Smooth muscle cell (in vitro differentiated cells): Measurements from ENCODE around the gene PDE7B. TPM values are rescaled to one million over a fixed set of nuclear protein-coding genes. Genes with fewer than 3 reads are reported as not detected.

Source experiments
- DNase-seq: peaks from one replicate; lab custom pipeline; 2025; ENCODE audit not compliant: unreplicated experiment; lab: John Stamatoyannopoulos, UW
- H2AFZ ChIP-seq: fragments of 200-600 bp; sonication (generic); 2 replicates; pipeline ENCODE4 v1.6.0; 2016; ENCODE audit warnings: antibody characterized with exemption, low read depth, mild to moderate bottlenecking
- H3F3A ChIP-seq: fragments of 200-600 bp; sonication (generic); 2 replicates; pipeline ENCODE4 v1.6.0; 2017; ENCODE audit warnings: antibody characterized with exemption, low read depth
- H3K27ac ChIP-seq: fragments of 200-600 bp; sonication (generic); 2 replicates; pipeline ENCODE4 v1.5.1; 2016; ENCODE audit warnings: low read depth, mild to moderate bottlenecking
- H3K27me3 ChIP-seq: fragments of 200-600 bp; sonication (generic); 2 replicates; pipeline ENCODE4 v1.6.1; 2016; ENCODE audit warnings: low read depth, mild to moderate bottlenecking
- H3K36me3 ChIP-seq: fragments of 200-600 bp; sonication (generic); 2 replicates; pipeline ENCODE4 v1.5.1; 2016; ENCODE audit warnings: low read depth
- H3K4me1 ChIP-seq: fragments of 200-600 bp; sonication (generic); 2 replicates; pipeline ENCODE4 v1.5.1; 2016; ENCODE audit warnings: low read depth
- H3K4me2 ChIP-seq: fragments of 200-600 bp; sonication (generic); 2 replicates; pipeline ENCODE4 v1.6.0; 2016; ENCODE audit warnings: mild to moderate bottlenecking
- H3K4me3 ChIP-seq: fragments of 200-600 bp; sonication (generic); 2 replicates; pipeline ENCODE4 v1.5.1; 2016; ENCODE audit warnings: mild to moderate bottlenecking
- H3K79me2 ChIP-seq: fragments of 200-600 bp; sonication (generic); 2 replicates; pipeline ENCODE4 v1.6.0; 2016; ENCODE audit warnings: low read depth, mild to moderate bottlenecking
- H3K9ac ChIP-seq: fragments of 200-600 bp; sonication (generic); 2 replicates; pipeline ENCODE4 v1.6.0; 2016; ENCODE audit warnings: low read depth
- H3K9me3 ChIP-seq: fragments of 200-600 bp; sonication (generic); replicated peaks from 2 replicates; pipeline ENCODE4 v1.5.1; 2016; ENCODE audit warnings: low read depth
- H4K20me1 ChIP-seq: fragments of 200-600 bp; sonication (generic); 2 replicates; pipeline ENCODE4 v1.6.0; 2016; ENCODE audit warnings: low read depth
- CTCF ChIP-seq: fragments of 200-600 bp; sonication (generic); IDR thresholded peaks from 2 replicates; pipeline ENCODE4 v1.5.1; 2017; ENCODE audit warnings: borderline replicate concordance, mild to moderate bottlenecking, antibody characterized with exemption; ENCODE audit not compliant: insufficient read depth, poor library complexity, severe bottlenecking
- WGBS: methylation state at CpG from one replicate; pipeline ENCODE4 v1.1.7; 2016; ENCODE audit warnings: low lambda C conversion rate; 5-methylcytosine and 5-hydroxymethylcytosine counted together
- polyA plus RNA-seq: library from polyadenylated mRNA; unstranded; fragments of >200 nt; fragmentation: Nextera tagmentation; extraction: Ambion mirVana; gene quantifications from 2 replicates; pipeline ENCODE4 v1.2.1, GENCODE V29; 2016
- total RNA-seq: library from RNA; depleted of rRNA; stranded (reverse); fragments of >200 nt; gene quantifications from 2 replicates; pipeline ENCODE4 v1.2.3, GENCODE V29; 2014

PDE7B gene
- total and polyA plus RNA-seq, 2 experiments from 2014 or later, result 23.5 to 36.9 TPM

GRCh38 chr6:135920689-135921088, 69.2 kb downstream of the PDE7B start:
- peaks cover 14% of the 10 kb centered on the region for H3F3A ChIP-seq
- H3K9me3 ChIP-seq, result no peaks in the 10 kb centered on the region
- H2AFZ ChIP-seq, result no peak overlapping the region
- H3K9ac ChIP-seq, result no peak overlapping the region
- H3K4me1 ChIP-seq, result peaks cover 10% of the 10 kb centered on the region
- peaks cover 4% of the 10 kb centered on the region for H3K79me2 ChIP-seq
- peak overlapping the region; percentile 83 for H3K27ac ChIP-seq
- no peak overlapping the region for H3K4me3 ChIP-seq
- H3K36me3 ChIP-seq, result no peaks in the 10 kb centered on the region
- no peaks in the 10 kb centered on the region for H4K20me1 ChIP-seq
- no peaks in the 10 kb centered on the region for H3K27me3 ChIP-seq
- DNase-seq, result no peak
- 89% methylated on average over 7 of the region's 7 CpGs for WGBS
- TF ChIP-seq CTCF, result no peak
- no peak overlapping the region for H3K4me2 ChIP-seq

GRCh38 chr6:135921188-135921587, 69.7 kb downstream of the PDE7B start:
- DNase-seq, result no peak
- no peak overlapping the region for H3K4me3 ChIP-seq
- H3K9ac ChIP-seq, result no peak overlapping the region
- H3F3A ChIP-seq, result peaks cover 14% of the 10 kb centered on the region
- H3K79me2 ChIP-seq, result peaks cover 4% of the 10 kb centered on the region
- H3K4me1 ChIP-seq, result peaks cover 10% of the 10 kb centered on the region
- 84% methylated on average over 2 of the region's 2 CpGs for WGBS
- TF ChIP-seq CTCF, result no peak
- no peaks in the 10 kb centered on the region for H3K9me3 ChIP-seq
- H2AFZ ChIP-seq, result no peak overlapping the region
- H4K20me1 ChIP-seq, result no peaks in the 10 kb centered on the region
- no peaks in the 10 kb centered on the region for H3K27me3 ChIP-seq
- peak overlapping the region; percentile 83 for H3K27ac ChIP-seq
- no peak overlapping the region for H3K4me2 ChIP-seq
- H3K36me3 ChIP-seq, result no peaks in the 10 kb centered on the region

GRCh38 chr6:135922174-135922573, 70.7 kb downstream of the PDE7B start:
- DNase-seq, result no peak
- H3K9ac ChIP-seq, result no peak overlapping the region

More at GRCh38 chr6:135922174-135922573, 70.7 kb downstream of the PDE7B start:
- H3K27ac ChIP-seq, result peak overlapping the region; percentile 83
- no peaks in the 10 kb centered on the region for H3K36me3 ChIP-seq
- peaks cover 10% of the 10 kb centered on the region for H3K4me1 ChIP-seq
- no peak overlapping the region for H3K4me3 ChIP-seq
- peak overlapping the region; percentile 76 for H3K4me2 ChIP-seq
- no peak for TF ChIP-seq CTCF
- H3K27me3 ChIP-seq, result no peaks in the 10 kb centered on the region
- no peaks in the 10 kb centered on the region for H4K20me1 ChIP-seq
- H3K79me2 ChIP-seq, result peaks cover 4% of the 10 kb centered on the region
- H3K9me3 ChIP-seq, result no peaks in the 10 kb centered on the region
- H3F3A ChIP-seq, result peaks cover 14% of the 10 kb centered on the region
- H2AFZ ChIP-seq, result peak overlapping the region; percentile 48
